Measurements from ENCODE around the gene AGO3.

- TF ChIP-seq POLR2A (IDR thresholded peaks at IDR 0.05) = no peak
- TF ChIP-seq POLR2AphosphoS5 (IDR thresholded peaks at IDR 0.05) = no peak
Observed at GRCh38 chr1:35929730-35930592, 944 bp upstream of the AGO3 start.
